ENCODE data around the gene PLXNA4.

Gene PLXNA4

DNA sequence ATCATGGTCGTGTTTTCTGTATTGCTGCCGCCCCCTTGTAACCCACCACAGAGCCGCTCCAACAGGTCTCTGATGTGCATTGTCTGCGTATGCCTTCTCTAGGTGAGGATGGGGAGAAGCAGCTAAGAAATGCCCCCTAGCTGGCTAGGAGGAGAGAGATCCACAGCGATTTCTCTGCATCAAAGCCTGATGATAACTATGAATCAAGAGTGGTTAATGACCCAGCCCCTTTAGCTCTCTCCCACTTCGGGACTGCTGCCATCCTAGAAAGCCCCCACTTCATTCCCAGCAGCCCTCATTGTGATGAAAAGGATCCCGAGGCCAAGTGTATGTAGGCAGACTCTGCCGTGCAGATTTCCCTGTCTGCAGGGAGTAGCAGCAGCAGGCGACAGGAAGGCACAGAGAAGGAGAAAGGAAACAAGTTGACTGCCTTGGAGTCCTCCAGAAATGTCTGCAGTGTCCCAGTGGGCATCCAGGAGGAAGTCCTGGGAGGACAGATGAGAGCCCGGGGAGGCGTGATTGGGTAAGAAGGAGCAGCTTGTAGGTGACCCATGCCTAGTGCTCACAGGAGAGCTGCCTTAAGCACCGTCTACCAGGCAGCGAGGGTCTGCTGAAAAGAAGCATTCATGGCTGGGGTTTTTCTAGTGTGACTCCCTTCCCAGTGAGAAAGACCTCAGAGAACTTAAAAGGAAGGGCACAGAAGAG lies 2.9 kb downstream of the PLXNA4 start:
- H3K36me3 ChIP-seq (ENCODE audit: control insufficient read depth, insufficient read depth, low read length) = no peaks in the 10 kb centered on the region
- H3K9ac ChIP-seq (ENCODE audit: low read depth, low read length) = no peak overlapping the region
- H3K27me3 ChIP-seq (ENCODE audit: control insufficient read depth, insufficient read depth, low read length) = peaks cover 93% of the 10 kb centered on the region
- H3K9me3 ChIP-seq (ENCODE audit: control insufficient read depth, insufficient read depth, low read length) = no peaks in the 10 kb centered on the region
- peak overlapping the region; percentile 27 for H3K4me3 ChIP-seq (ENCODE audit: low read depth, low read length)
- peaks cover 26% of the 10 kb centered on the region for H3K4me1 ChIP-seq (ENCODE audit: control insufficient read depth, insufficient read depth, low read length)

- H3K9ac ChIP-seq (ENCODE audit: low read depth, low read length) = no peak overlapping the region
- no peak overlapping the region for H3K4me3 ChIP-seq (ENCODE audit: low read depth, low read length)
- H3K36me3 ChIP-seq (ENCODE audit: control insufficient read depth, insufficient read depth, low read length) = no peaks in the 10 kb centered on the region
- H3K4me1 ChIP-seq (ENCODE audit: control insufficient read depth, insufficient read depth, low read length) = peaks cover 26% of the 10 kb centered on the region
- no peaks in the 10 kb centered on the region for H3K9me3 ChIP-seq (ENCODE audit: control insufficient read depth, insufficient read depth, low read length)
- H3K27me3 ChIP-seq (ENCODE audit: control insufficient read depth, insufficient read depth, low read length) = peaks cover 93% of the 10 kb centered on the region
Measured at GRCh38 chr7:132572526-132572925, 3.7 kb downstream of the PLXNA4 start.

DNA sequence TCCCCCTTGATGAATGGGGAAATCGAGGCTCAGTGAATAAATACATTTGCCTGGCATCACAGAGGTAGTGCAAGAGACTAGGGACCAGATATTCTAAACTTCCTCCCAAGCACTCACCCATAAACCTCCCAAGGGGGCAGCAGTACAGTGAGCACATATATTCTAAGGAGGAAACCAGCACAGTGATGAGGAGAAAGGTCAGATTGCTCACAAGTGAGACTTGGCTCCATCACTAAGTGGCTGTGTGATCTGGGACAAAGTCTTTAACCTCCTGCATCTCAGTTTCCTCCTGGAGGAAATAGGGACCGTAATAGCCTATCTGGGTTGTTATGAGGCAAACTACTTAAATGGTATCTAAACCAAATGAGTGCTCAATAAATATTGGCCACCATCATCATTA lies 4.3 kb downstream of the PLXNA4 start:
- H3K36me3 ChIP-seq (ENCODE audit: control insufficient read depth, insufficient read depth, low read length) = no peaks in the 10 kb centered on the region
- H3K4me1 ChIP-seq (ENCODE audit: control insufficient read depth, insufficient read depth, low read length) = peaks cover 26% of the 10 kb centered on the region
- no peak overlapping the region for H3K4me3 ChIP-seq (ENCODE audit: low read depth, low read length)
- H3K9me3 ChIP-seq (ENCODE audit: control insufficient read depth, insufficient read depth, low read length) = no peaks in the 10 kb centered on the region
- H3K9ac ChIP-seq (ENCODE audit: low read depth, low read length) = no peak overlapping the region
- peaks cover 97% of the 10 kb centered on the region for H3K27me3 ChIP-seq (ENCODE audit: control insufficient read depth, insufficient read depth, low read length)

DNA sequence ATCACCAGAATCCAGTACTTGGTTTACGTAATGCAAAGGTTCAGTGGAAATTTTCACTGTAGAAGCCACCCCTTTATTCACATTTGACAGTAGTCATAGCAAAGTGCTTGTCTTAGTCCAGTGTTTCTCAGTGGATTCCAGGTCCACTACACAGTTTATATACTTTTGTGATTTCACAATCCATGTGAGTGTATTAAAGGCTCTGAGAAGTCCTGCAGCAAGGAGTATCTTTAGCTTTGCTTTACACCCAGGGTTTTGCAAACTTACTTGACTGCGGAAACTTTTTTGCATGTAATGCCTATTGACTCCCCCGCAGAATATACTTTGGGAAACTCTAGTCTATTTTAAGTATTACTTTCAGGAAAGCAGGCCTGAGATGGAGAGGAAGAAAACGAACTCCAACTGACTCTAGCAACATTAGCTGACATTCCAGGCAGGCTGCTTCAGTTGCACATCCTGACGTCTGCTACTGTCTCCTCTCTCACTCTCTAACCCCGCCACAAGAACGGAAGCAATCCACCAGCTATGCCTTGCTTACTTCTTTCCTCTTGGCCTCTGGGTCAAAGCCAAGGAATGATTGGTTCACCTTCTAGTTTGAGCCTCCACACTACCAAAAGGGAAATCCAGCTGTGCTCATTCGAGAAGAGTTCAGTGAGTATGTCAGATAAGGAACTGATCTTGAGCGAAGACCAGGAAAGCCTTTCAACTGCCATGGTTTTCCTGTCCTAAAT lies 6.2 kb downstream of the PLXNA4 start:
- H3K4me1 ChIP-seq (ENCODE audit: control insufficient read depth, insufficient read depth, low read length) = peaks cover 25% of the 10 kb centered on the region
- no peaks in the 10 kb centered on the region for H3K36me3 ChIP-seq (ENCODE audit: control insufficient read depth, insufficient read depth, low read length)
- H3K27me3 ChIP-seq (ENCODE audit: control insufficient read depth, insufficient read depth, low read length) = peaks cover 98% of the 10 kb centered on the region
- H3K9ac ChIP-seq (ENCODE audit: low read depth, low read length) = no peak overlapping the region
- H3K4me3 ChIP-seq (ENCODE audit: low read depth, low read length) = no peak overlapping the region
- H3K9me3 ChIP-seq (ENCODE audit: control insufficient read depth, insufficient read depth, low read length) = no peaks in the 10 kb centered on the region

DNA sequence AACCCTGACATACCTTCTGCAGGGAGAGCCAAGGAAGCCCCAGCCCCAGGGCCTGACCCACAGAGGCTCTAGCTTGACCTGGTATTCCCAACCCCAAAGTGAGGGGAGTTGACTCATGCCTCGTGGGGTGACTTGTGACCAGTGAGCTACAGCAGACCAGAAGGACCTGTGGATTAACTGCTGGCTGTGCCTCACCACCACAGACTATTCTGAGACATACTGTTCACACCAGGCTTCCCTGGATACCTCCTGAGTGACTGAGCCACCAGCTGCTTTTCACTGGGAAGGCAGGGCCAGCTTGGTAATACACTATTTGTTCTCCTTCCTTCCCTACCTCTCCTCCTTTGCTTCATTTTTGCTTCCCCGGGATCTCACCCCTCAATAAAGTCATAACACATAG lies 7.3 kb downstream of the PLXNA4 start:
- H3K9ac ChIP-seq (ENCODE audit: low read depth, low read length) = no peak overlapping the region
- H3K36me3 ChIP-seq (ENCODE audit: control insufficient read depth, insufficient read depth, low read length) = no peaks in the 10 kb centered on the region
- H3K9me3 ChIP-seq (ENCODE audit: control insufficient read depth, insufficient read depth, low read length) = no peaks in the 10 kb centered on the region
- H3K4me3 ChIP-seq (ENCODE audit: low read depth, low read length) = no peak overlapping the region
- peaks cover 14% of the 10 kb centered on the region for H3K4me1 ChIP-seq (ENCODE audit: control insufficient read depth, insufficient read depth, low read length)
- H3K27me3 ChIP-seq (ENCODE audit: control insufficient read depth, insufficient read depth, low read length) = peaks cover 94% of the 10 kb centered on the region

DNA sequence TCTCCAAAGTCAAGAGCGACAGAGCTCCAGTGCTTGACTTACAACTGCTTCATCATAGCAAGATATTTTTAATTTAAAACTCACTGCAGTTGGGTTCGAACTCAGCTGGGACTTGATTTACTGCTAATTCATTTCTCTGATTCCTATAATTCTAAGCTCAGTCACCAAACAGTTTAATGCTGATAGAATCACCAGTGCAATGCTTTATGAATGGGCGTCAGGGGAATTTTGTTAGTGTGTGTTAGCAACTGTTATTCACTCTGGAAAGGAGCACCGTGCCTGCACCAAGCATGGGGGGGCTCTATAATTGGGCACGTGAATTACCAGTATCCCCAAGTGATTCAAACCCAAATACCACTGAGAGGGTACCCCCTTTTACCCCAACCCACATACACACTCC lies 10.4 kb downstream of the PLXNA4 start:
- H3K9ac ChIP-seq (ENCODE audit: low read depth, low read length) = no peak overlapping the region
- no peaks in the 10 kb centered on the region for H3K9me3 ChIP-seq (ENCODE audit: control insufficient read depth, insufficient read depth, low read length)
- no peaks in the 10 kb centered on the region for H3K36me3 ChIP-seq (ENCODE audit: control insufficient read depth, insufficient read depth, low read length)
- no peak overlapping the region for H3K4me3 ChIP-seq (ENCODE audit: low read depth, low read length)
- peaks cover 91% of the 10 kb centered on the region for H3K27me3 ChIP-seq (ENCODE audit: control insufficient read depth, insufficient read depth, low read length)
- no peaks in the 10 kb centered on the region for H3K4me1 ChIP-seq (ENCODE audit: control insufficient read depth, insufficient read depth, low read length)

DNA sequence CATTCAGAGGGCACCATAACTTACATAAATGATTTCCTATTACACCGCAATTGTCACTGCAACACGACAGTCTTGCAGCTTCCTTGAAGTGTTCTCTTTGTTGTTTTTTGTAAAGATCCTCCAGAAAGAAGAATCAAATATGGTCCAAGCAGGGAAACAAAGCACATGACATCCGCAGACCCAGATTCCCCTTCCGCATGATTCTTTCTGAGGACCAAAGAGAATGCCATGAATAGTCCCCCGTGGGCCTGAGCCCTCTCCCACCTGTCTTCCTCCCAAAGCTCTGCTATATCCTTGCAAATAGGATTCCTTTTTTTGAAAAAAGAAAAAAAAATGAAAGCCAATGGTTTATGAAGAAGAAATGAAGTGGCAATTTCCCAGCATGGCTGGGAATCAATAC lies 10.8 kb downstream of the PLXNA4 start:
- no peak overlapping the region for H3K9ac ChIP-seq (ENCODE audit: low read depth, low read length)
- H3K4me3 ChIP-seq (ENCODE audit: low read depth, low read length) = no peak overlapping the region
- no peaks in the 10 kb centered on the region for H3K4me1 ChIP-seq (ENCODE audit: control insufficient read depth, insufficient read depth, low read length)
- H3K36me3 ChIP-seq (ENCODE audit: control insufficient read depth, insufficient read depth, low read length) = no peaks in the 10 kb centered on the region
- no peaks in the 10 kb centered on the region for H3K9me3 ChIP-seq (ENCODE audit: control insufficient read depth, insufficient read depth, low read length)
- H3K27me3 ChIP-seq (ENCODE audit: control insufficient read depth, insufficient read depth, low read length) = peaks cover 91% of the 10 kb centered on the region

DNA sequence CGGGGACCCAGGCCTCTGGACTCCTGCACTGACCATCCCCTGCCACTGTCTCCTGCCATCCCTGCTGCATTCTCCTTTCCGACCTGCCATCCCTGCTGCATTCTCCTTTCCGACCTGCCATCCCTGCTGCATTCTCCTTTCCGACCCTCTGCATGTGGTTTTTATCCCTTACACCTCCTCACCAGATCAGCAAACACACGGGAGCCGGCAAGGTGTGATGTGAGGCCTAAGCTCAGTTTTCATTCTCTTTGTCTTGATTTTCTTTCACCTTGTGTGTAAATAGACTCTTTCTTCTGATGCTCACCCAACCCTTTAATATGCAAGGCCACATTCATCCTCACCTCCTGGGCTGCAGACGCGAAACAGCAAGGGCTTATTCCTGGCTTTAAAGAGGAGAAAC lies 11.4 kb downstream of the PLXNA4 start:
- no peaks in the 10 kb centered on the region for H3K36me3 ChIP-seq (ENCODE audit: control insufficient read depth, insufficient read depth, low read length)
- no peak overlapping the region for H3K4me3 ChIP-seq (ENCODE audit: low read depth, low read length)
- H3K4me1 ChIP-seq (ENCODE audit: control insufficient read depth, insufficient read depth, low read length) = no peaks in the 10 kb centered on the region
- H3K9me3 ChIP-seq (ENCODE audit: control insufficient read depth, insufficient read depth, low read length) = no peaks in the 10 kb centered on the region
- H3K9ac ChIP-seq (ENCODE audit: low read depth, low read length) = no peak overlapping the region
- peaks cover 91% of the 10 kb centered on the region for H3K27me3 ChIP-seq (ENCODE audit: control insufficient read depth, insufficient read depth, low read length)

DNA sequence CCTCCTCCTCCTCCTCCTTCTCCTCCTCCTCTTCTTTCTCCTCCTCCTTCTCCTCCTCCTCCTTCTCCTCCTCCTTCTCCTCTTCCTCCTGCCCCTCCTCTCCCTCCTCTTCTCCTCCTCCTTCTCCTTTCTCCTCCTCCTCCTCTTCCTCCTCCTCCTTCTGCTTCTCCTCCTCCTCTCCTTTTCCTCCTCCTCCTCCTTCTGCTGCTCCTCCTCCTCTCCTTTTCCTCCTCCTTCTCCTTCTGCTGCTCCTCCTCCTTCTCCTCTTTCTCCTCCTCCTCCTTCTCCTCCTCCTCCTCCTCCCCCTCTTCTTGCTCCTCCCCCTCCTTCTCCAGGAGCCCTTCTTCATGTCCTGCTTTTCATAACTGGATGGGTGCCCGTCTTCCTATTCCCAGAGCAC lies 12.2 kb downstream of the PLXNA4 start:
- Histone ChIP-seq H3K9ac (ENCODE audit: low read depth, low read length) (no peak overlapping the region), H3K27me3 (ENCODE audit: control insufficient read depth, insufficient read depth, low read length) (peaks cover 91% of the 10 kb centered on the region), H3K4me1 (ENCODE audit: control insufficient read depth, insufficient read depth, low read length) (no peaks in the 10 kb centered on the region), H3K9me3 (ENCODE audit: control insufficient read depth, insufficient read depth, low read length) (no peaks in the 10 kb centered on the region), H3K36me3 (ENCODE audit: control insufficient read depth, insufficient read depth, low read length) (no peaks in the 10 kb centered on the region), H3K4me3 (ENCODE audit: low read depth, low read length) (no peak overlapping the region)

- Histone ChIP-seq H3K27me3 (ENCODE audit: control insufficient read depth, insufficient read depth, low read length) (peaks cover 81% of the 10 kb centered on the region), H3K4me1 (ENCODE audit: control insufficient read depth, insufficient read depth, low read length) (no peaks in the 10 kb centered on the region), H3K9ac (ENCODE audit: low read depth, low read length) (no peak overlapping the region), H3K36me3 (ENCODE audit: control insufficient read depth, insufficient read depth, low read length) (no peaks in the 10 kb centered on the region), H3K4me3 (ENCODE audit: low read depth, low read length) (no peak overlapping the region), H3K9me3 (ENCODE audit: control insufficient read depth, insufficient read depth, low read length) (no peaks in the 10 kb centered on the region)
Measured at GRCh38 chr7:132562690-132563089, 13.6 kb downstream of the PLXNA4 start.

DNA sequence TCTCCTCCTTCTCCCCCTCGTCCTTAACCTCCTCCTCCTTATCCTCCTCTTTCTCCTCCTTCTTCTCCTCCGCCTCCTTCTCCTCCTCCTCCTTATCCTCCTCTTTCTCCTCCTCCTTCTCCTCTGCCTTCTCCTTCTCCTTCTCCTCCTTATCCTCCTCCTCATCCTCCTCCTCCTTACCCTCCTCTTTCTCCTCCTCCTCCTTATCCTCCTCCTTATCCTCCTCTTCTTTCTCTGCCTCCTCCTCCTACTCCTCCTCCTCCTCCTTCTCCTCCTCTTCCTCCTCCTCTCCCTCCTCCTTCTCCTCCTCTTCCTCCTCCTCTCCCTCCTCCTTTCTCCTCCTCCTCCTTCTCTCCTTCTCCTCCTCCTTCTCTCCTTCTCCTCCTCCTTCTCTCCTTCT lies 14.5 kb downstream of the PLXNA4 start:
- Histone ChIP-seq H3K9me3 (ENCODE audit: control insufficient read depth, insufficient read depth, low read length) (no peaks in the 10 kb centered on the region), H3K4me3 (ENCODE audit: low read depth, low read length) (no peak overlapping the region), H3K36me3 (ENCODE audit: control insufficient read depth, insufficient read depth, low read length) (no peaks in the 10 kb centered on the region), H3K9ac (ENCODE audit: low read depth, low read length) (no peak overlapping the region), H3K4me1 (ENCODE audit: control insufficient read depth, insufficient read depth, low read length) (no peaks in the 10 kb centered on the region), H3K27me3 (ENCODE audit: control insufficient read depth, insufficient read depth, low read length) (peaks cover 73% of the 10 kb centered on the region)

- no peaks in the 10 kb centered on the region for H3K9me3 ChIP-seq (ENCODE audit: control insufficient read depth, insufficient read depth, low read length)
- no peaks in the 10 kb centered on the region for H3K36me3 ChIP-seq (ENCODE audit: control insufficient read depth, insufficient read depth, low read length)
- no peaks in the 10 kb centered on the region for H3K4me1 ChIP-seq (ENCODE audit: control insufficient read depth, insufficient read depth, low read length)
- H3K27me3 ChIP-seq (ENCODE audit: control insufficient read depth, insufficient read depth, low read length) = peaks cover 68% of the 10 kb centered on the region
- no peak overlapping the region for H3K9ac ChIP-seq (ENCODE audit: low read depth, low read length)
- no peak overlapping the region for H3K4me3 ChIP-seq (ENCODE audit: low read depth, low read length)
Measured at GRCh38 chr7:132560825-132561529, 15.3 kb downstream of the PLXNA4 start.
